Measurements from ENCODE around the gene SLC35E4.
A peak's percentile ranks its signal among the peaks of the same experiment; 100 is the strongest.
"Not testable (repeated sequence)": the region's sequence is repeated elsewhere in the genome, so short reads cannot be mapped to it uniquely, and the experiment has no call there.

Gene SLC35E4, protein sequence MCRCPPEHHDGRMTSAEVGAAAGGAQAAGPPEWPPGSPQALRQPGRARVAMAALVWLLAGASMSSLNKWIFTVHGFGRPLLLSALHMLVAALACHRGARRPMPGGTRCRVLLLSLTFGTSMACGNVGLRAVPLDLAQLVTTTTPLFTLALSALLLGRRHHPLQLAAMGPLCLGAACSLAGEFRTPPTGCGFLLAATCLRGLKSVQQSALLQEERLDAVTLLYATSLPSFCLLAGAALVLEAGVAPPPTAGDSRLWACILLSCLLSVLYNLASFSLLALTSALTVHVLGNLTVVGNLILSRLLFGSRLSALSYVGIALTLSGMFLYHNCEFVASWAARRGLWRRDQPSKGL

DNA sequence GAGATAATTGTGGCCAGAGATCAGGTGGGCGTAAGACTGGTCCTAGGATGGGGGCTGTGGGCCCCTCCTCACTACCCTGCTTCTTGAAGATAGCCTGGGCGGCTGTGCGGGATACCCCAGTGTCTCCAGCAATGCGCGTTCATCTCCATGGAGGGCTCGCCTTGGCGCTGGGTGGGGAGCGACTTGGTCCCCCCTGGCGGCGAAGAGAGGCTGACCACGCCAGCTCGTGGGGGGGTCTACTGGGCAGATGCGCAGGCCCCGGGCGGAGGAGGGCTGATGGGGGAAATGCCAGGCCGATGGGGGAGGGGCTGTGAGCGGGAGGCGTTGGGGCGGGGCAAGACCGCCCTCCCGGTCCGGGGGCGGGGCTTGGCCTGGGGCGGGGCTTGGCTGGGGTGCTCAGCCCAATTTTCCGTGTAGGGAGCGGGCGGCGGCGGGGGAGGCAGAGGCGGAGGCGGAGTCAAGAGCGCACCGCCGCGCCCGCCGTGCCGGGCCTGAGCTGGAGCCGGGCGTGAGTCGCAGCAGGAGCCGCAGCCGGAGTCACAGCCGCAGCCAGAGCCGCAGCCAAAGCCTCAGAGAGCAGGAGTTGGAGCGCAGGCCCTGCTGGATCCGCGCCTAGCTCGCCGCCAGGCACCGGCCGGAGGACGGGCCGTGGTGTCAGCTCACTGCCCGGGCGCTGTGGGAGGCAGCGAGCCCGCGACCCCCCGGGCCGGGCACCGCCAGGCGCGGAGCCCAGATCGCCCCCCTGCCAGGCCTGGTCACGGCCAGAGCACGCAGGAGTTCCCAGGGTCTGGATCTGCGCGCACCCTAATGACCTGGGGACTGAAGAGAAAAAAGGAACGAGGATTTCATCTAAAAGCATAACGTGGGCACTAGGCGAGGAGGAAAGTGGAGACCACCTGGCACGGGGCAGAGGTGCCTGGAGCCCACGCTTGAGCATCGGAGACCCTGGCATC, at the start of gene SLC35E4:
Gene SLC35E4 (plus strand): TSS at position 509 of the 953 bp plus-strand sequence. CDS start 670 bp downstream, outside the sequence.
- peak within 1 kb of the TSS; percentile 87 for H3K4me3 Mint-ChIP-seq
- H3K27me3 Mint-ChIP-seq = no peaks in the 10 kb centered on the region
- H3K27ac Mint-ChIP-seq = peak within 1 kb of the TSS; percentile 86
- H3K4me1 Mint-ChIP-seq (ENCODE audit: low read depth) = peaks cover 30% of the 10 kb centered on the region
- peaks cover 9% of the 10 kb centered on the region for H3K36me3 Mint-ChIP-seq (ENCODE audit: low read depth)
- H3K9me3 Mint-ChIP-seq = no peaks in the 10 kb centered on the region

DNA sequence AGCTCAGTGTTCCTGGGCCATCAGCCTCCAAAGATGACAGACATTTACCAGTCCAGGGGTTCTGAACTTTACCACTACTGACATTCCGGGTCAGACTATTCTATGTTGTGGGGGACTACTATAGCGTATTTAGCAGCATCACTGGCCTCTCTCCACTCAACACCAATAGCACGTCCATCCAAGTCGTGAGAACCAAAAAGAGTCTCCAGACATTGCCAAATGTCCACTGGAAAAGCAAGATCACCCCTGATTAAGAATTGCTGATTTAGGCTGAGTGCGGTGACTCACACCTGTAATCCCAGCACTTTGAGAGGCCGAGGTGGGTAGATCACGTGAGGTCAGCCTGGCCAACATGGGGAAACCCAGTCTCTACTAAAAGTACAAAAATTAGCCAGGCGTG, 49.2 kb upstream of the SLC35E4 start:
- no peaks in the 10 kb centered on the region for H3K27me3 Mint-ChIP-seq
- no peak overlapping the region for H3K4me3 Mint-ChIP-seq
- H3K36me3 Mint-ChIP-seq (ENCODE audit: low read depth) = peaks cover 82% of the 10 kb centered on the region
- no peaks in the 10 kb centered on the region for H3K4me1 Mint-ChIP-seq (ENCODE audit: low read depth)
- no peak overlapping the region for H3K27ac Mint-ChIP-seq
- no peaks in the 10 kb centered on the region for H3K9me3 Mint-ChIP-seq

DNA sequence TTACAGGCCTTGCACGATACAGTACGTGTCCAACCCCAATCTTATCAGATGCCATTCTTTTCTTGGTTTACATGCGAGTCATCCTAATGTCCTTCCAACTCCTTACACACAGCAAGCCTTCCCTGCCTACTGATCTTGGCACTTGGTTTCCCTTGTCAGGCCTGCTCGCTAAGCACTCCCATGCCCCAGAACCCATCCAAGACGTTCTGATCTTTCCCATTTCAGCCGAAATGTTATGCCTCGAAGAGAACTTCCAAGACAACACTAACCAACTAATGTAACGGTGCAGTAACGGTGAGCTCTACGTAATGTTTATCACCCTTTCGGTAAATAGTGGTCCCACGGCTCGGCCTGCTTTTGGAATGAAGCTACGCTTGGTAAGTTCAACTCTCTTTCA, 44.4 kb upstream of the SLC35E4 start:
- Mint-ChIP-seq H3K27ac (no peak overlapping the region), H3K27me3 (no peaks in the 10 kb centered on the region), H3K9me3 (no peaks in the 10 kb centered on the region), H3K4me1 (ENCODE audit: low read depth) (no peaks in the 10 kb centered on the region), H3K4me3 (no peak overlapping the region), H3K36me3 (ENCODE audit: low read depth) (peaks cover 42% of the 10 kb centered on the region)

DNA sequence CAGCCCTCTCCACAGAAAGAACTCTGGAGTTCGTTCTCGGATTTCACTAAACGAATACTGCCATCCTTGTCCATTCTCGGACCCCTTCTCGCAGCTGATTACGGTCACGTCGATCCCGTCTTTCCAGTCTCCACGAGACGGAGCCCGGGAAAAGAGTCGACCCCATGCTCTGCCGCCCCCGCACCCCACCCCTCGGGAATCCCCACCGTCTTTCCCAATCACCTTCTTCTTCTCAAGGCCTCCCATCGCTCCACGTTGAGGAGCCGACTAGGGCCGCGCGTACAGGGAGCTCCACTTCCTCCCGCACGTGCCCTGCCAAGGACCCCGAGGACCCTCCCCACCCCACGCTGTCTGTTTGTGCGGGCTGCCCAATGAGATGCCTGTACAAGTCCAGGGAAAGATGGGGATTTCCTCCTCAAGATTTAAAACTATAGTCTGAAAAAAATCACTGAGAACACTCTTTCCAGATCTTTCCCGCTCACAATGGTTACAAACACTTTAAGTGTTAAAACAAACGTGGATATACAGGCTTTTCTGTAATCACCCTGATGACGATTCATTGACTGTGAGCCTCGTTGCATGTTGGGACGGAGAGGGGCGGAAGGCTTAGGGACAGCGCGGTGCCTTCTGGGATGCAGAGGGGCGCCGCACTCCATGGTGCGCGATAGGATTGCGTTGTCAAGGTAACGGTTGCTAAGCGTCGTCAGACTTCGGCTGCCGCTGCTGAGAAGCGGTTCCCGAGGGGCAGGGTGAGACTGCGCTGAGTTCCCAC, 43.8 kb upstream of the SLC35E4 start, which contains the start of gene PES1:
Gene PES1 (minus strand): TSS at position 323 of the 772 bp plus-strand sequence. CDS start 77 bp downstream, at position 246.
- H3K36me3 Mint-ChIP-seq (ENCODE audit: low read depth) = peaks cover 36% of the 10 kb centered on the region
- no peak within 1 kb of the TSS for H3K4me3 Mint-ChIP-seq
- H3K4me1 Mint-ChIP-seq (ENCODE audit: low read depth) = no peaks in the 10 kb centered on the region
- no peaks in the 10 kb centered on the region for H3K9me3 Mint-ChIP-seq
- H3K27me3 Mint-ChIP-seq = no peaks in the 10 kb centered on the region
- no peak within 1 kb of the TSS for H3K27ac Mint-ChIP-seq

DNA sequence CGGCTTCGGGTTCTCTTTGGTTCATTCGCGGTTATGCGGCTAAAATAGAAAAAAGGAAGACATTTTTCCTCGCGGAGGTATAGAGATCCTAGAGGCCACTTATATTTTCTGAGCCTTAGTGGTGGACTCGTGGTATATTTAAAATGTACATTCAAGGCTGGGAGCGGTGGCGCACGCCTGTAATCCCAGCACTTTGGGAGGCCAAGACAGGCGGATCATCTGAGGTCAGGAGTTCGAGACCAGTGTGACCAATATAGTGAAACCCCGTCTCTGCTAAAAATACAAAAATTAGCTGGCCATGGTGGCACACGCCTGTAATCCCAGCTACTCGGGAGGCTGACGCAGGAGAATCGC, 43.2 kb upstream of the SLC35E4 start:
- H3K27ac Mint-ChIP-seq; H3K4me1 Mint-ChIP-seq (ENCODE audit: low read depth); H3K4me3 Mint-ChIP-seq: not testable (repeated sequence)

DNA sequence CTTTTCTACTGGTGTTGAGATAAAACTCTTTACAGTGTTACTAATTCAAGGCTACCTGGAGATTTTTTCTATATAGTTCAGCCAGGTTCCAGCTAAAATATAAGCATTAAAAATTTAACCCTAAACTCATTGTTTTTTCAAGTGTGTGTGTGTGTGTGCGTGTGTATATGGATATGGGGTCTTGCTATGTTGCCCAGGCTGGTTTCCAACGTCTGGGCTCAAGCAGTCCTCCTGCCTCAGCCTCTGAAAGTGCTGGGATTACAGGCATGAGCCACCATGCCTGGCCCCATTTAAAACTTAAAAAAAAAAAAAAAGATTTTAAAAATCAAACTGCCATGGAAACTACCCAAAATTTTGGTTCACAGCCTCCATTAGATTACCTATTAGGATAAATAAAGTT, 39.4 kb upstream of the SLC35E4 start:
- Mint-ChIP-seq H3K4me3 (no peak overlapping the region), H3K9me3 (no peaks in the 10 kb centered on the region), H3K27ac (no peak overlapping the region), H3K4me1 (ENCODE audit: low read depth) (no peaks in the 10 kb centered on the region), H3K27me3 (no peaks in the 10 kb centered on the region), H3K36me3 (ENCODE audit: low read depth) (no peaks in the 10 kb centered on the region)

More for the DNA sequence above, 43.2 kb upstream of the SLC35E4 start:
- not testable (repeated sequence) for H3K27me3 Mint-ChIP-seq, H3K9me3 Mint-ChIP-seq
- peaks cover 31% of the 10 kb centered on the region for H3K36me3 Mint-ChIP-seq (ENCODE audit: low read depth)

DNA sequence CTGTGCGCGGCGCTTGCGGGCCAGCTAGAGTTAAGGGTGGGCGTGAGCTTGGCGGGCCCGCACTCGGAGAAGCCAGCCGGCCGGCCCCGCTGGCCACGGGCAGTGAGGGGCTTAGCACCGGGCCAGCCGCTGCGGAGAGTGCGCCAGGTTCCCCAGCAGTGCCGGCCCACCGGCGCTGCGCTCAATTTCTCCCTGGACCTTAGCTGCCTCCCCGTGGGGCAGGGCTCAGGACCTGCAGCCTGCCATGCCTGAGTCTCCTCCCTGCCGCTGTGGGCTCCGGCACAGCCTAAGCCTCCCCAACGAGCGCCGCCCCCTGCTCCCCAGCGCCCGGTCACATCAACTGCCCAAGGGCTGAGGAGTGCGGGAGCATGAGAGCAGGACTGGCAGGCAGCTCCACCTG, 38.7 kb upstream of the SLC35E4 start:
- Mint-ChIP-seq H3K27ac (no peak overlapping the region), H3K36me3 (ENCODE audit: low read depth) (no peaks in the 10 kb centered on the region), H3K4me3 (no peak overlapping the region), H3K9me3 (no peaks in the 10 kb centered on the region), H3K27me3 (no peaks in the 10 kb centered on the region), H3K4me1 (ENCODE audit: low read depth) (peaks cover under 1% of the 10 kb centered on the region)

DNA sequence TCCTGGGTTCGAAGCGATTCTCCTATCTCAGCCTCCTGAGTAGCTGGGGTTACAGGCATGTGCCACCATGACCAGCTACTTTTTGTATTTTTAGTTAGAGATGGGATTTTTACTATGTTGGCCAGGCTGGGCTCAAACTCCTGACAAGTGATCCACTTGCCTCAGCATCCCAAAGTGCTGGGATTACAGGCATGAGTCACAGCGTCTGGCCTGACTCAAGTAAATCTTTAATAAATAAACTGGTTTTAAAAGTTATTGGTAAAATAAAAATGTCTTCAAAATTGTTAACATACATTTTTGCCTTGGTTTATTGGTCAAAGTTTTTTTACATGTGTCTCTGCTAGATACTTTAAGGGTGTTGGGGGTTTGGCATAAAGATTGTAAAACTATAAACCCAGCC, 36.6 kb upstream of the SLC35E4 start:
- Mint-ChIP-seq H3K36me3 (ENCODE audit: low read depth) (no peaks in the 10 kb centered on the region), H3K4me3 (no peak overlapping the region), H3K27ac (no peak overlapping the region), H3K9me3 (no peaks in the 10 kb centered on the region), H3K27me3 (no peaks in the 10 kb centered on the region), H3K4me1 (ENCODE audit: low read depth) (peaks cover 4% of the 10 kb centered on the region)

DNA sequence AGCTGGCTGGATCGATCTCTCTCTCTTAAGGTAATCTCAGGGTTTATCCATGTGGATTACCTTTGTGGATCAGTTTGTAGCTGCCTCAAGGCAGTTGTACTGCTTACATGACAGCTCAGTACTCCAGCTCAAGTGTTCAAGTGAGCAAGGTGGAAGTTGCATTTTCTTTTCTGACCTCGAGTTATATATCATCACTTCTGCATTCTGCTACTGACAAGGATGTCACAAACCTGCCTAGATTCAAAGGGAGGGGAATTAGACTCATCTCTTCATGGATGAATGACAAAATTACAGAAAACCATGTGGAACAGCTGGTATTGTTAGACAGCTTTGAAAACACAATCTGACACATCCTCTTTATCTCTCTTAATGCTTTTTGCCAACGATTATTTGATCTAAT, 34.7 kb upstream of the SLC35E4 start:
- H3K9me3 Mint-ChIP-seq = no peaks in the 10 kb centered on the region
- H3K36me3 Mint-ChIP-seq (ENCODE audit: low read depth) = no peaks in the 10 kb centered on the region
- H3K27ac Mint-ChIP-seq = no peak overlapping the region
- no peaks in the 10 kb centered on the region for H3K27me3 Mint-ChIP-seq
- H3K4me1 Mint-ChIP-seq (ENCODE audit: low read depth) = peaks cover 8% of the 10 kb centered on the region
- H3K4me3 Mint-ChIP-seq = no peak overlapping the region

DNA sequence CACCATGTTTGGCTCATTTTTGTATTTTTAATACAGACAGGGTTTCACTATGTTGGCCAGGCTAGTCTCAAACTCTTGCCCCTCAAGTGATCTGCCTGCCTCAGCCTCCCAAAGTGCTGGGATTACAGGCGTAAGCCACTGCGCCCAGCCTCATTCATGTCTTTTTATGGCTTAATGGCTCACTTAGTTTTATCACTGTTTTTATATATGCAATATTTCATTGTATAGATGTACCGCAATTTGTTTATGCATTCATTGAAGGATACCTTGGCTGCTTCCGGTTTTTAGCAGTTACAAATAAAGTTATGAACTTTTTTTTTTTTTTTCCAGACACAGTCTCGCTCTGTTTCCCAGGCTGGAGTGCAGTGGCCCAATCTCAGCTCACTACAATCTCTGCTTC, 34.1 kb upstream of the SLC35E4 start:
- Mint-ChIP-seq H3K27me3 (no peaks in the 10 kb centered on the region), H3K27ac (no peak overlapping the region), H3K4me1 (ENCODE audit: low read depth) (peaks cover 14% of the 10 kb centered on the region), H3K36me3 (ENCODE audit: low read depth) (no peaks in the 10 kb centered on the region), H3K4me3 (no peak overlapping the region), H3K9me3 (no peaks in the 10 kb centered on the region)

DNA sequence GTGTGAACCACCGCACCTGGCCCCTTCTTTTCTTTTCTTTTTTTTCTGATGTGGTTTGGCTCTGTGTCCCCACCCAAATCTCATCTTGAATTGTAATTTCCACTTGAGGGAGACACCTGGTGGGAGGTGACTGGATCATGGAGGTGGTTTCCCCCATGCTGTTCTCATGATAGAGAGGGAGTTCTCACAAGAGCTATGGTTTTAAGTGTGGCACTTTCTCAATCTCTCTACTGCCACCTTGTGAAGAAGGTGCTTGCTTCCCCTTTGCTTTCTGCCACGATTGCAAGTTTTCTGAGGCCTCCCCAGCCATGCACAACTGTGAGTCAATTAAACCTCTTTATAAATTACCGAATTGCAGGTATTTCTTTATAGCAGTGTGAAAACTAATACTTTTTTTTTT, 33.5 kb upstream of the SLC35E4 start:
- H3K4me1 Mint-ChIP-seq (ENCODE audit: low read depth) = peaks cover 17% of the 10 kb centered on the region

DNA sequence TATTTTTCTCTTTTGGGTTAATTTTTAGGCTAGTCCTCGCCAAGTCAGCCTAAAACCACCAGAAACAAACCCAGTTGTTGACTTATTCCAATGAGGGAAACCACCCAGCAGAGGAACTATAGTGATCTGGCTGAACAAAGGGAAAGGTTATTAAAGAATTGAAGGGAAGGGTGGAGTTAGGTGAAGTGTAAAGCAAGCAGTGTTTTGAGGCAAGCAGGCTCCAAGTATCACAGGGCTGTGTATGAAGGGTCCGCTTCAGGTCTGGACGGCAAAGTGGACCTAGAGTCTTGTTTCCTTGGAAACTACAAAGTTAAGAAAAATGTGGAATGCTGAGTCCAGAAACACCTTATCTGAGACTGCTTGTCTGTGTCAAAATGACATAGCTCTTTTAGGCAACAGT, 31.8 kb upstream of the SLC35E4 start:
- Mint-ChIP-seq H3K4me3 (no peak overlapping the region), H3K27ac (no peak overlapping the region), H3K27me3 (no peaks in the 10 kb centered on the region), H3K4me1 (ENCODE audit: low read depth) (peaks cover 26% of the 10 kb centered on the region), H3K9me3 (no peaks in the 10 kb centered on the region), H3K36me3 (ENCODE audit: low read depth) (no peaks in the 10 kb centered on the region)

More for the DNA sequence above, 33.5 kb upstream of the SLC35E4 start:
- Mint-ChIP-seq H3K27me3 (no peaks in the 10 kb centered on the region), H3K9me3 (no peaks in the 10 kb centered on the region), H3K36me3 (ENCODE audit: low read depth) (no peaks in the 10 kb centered on the region), H3K4me3 (no peak overlapping the region), H3K27ac (no peak overlapping the region)

DNA sequence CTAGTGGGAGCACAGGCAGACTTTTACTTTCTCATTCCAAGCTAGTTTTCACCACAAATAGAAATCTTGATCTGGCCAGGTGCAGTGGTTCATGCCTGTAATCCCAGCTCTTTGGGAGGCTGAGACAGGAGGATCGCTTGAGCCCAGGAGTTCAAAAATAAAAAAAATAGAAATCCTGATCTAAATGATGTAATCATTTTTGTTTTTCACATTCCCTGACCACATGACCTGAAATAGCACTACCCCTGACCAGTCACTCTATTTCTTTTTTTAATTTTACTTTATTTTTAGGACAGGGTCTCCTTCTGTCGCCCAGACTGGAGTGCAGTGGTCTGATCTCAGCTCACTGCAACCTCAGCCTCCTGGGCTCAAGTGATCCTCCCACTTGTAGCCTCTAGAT, 30.9 kb upstream of the SLC35E4 start:
- Mint-ChIP-seq H3K27me3 (no peaks in the 10 kb centered on the region), H3K9me3 (no peaks in the 10 kb centered on the region), H3K36me3 (ENCODE audit: low read depth) (no peaks in the 10 kb centered on the region), H3K4me3 (no peak overlapping the region), H3K4me1 (ENCODE audit: low read depth) (peaks cover 35% of the 10 kb centered on the region), H3K27ac (no peak overlapping the region)

DNA sequence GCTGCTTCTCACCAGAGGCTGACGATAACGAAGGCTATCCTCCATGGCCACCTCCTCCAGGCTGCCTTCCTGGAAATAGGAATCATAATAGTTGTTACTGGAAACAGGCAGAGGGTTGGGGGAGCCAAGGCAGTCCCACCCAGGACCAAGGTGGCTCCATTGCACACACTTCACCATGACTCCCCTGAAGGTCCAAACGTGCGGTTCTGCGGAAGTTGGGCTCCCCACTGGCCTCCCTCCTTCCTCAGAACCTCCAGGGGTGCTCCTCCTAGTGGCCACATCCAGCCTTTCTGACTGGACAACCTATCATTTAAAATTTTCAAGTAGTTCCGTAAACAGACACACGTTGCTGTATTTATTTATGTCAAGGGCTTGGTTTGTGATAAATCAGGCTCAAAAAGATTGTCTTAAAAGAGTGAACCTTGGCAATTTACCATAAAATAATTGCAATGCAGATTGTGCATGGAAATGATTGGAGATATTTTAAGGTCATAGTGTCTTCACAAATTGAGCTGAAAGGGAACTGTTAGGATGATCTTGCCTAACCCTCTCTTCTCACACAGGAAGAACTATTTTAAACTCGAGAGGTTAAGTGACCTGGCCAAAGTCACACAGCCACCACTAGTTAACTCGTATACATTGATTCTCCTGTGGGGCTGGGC, 30.0 kb upstream of the SLC35E4 start:
- H3K4me1 Mint-ChIP-seq (ENCODE audit: low read depth) = peaks cover 37% of the 10 kb centered on the region
- peak overlapping the region; percentile 26 for H3K4me3 Mint-ChIP-seq
- no peak overlapping the region for H3K27ac Mint-ChIP-seq
- no peaks in the 10 kb centered on the region for H3K36me3 Mint-ChIP-seq (ENCODE audit: low read depth)
- H3K27me3 Mint-ChIP-seq = no peaks in the 10 kb centered on the region
- H3K9me3 Mint-ChIP-seq = no peaks in the 10 kb centered on the region
